HG03045 (cell line): Measurements from ENCODE around the gene TTC38.
"Not testable (repeated sequence)": the region's sequence is repeated elsewhere in the genome, so short reads cannot be mapped to it uniquely, and the experiment has no call there.

Experiments
- ATAC-seq: cut with Tn5 transposase; IDR thresholded peaks from one replicate; pipeline ENCODE4 v1.9.1; 2021; ENCODE audit warnings: mild to moderate bottlenecking, moderate library complexity; ENCODE audit not compliant: unreplicated experiment

Gene TTC38

DNA sequence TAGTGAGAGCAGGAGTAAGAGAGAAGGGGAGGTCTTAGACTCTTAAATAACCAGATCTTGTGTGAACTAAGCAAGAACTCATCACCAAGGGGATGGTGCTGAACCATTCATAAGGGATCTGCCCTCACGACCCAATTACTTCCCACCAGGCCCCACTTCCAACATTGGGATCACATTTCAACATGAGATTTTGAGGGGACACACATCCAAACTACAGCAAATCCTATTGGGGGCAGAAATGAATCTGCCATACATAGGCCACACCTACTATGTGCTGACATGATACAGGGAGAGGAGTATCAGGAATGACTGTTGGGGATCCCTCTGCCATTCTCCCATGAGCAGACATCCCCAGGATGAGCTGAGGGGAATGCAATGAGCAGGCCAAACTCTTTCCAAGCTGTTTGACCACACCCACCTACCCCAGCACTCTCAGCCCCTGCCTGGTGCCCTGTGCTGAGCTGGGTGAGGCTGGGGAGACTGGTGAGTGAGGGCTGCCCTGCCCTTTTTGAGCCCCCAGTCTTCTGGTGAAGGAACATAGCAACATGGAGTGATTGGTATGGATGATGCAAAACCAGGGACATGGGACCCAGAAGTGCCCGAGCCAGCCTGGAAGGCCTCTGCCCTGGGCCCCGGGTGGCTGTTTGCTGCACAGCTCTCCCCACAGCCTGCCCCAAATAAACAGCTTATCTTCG is 27.6 kb downstream of the TTC38 start:
- no peak for ATAC-seq

GRCh38 chr22:46296257-46297150 is 28.7 kb downstream of the TTC38 start, which contains the start of gene GTSE1:
Gene GTSE1 (plus strand): TSS chr22:46296870. CDS start chr22:46297401, 531 bp downstream.
- ATAC-seq, result peak; percentile 95

DNA sequence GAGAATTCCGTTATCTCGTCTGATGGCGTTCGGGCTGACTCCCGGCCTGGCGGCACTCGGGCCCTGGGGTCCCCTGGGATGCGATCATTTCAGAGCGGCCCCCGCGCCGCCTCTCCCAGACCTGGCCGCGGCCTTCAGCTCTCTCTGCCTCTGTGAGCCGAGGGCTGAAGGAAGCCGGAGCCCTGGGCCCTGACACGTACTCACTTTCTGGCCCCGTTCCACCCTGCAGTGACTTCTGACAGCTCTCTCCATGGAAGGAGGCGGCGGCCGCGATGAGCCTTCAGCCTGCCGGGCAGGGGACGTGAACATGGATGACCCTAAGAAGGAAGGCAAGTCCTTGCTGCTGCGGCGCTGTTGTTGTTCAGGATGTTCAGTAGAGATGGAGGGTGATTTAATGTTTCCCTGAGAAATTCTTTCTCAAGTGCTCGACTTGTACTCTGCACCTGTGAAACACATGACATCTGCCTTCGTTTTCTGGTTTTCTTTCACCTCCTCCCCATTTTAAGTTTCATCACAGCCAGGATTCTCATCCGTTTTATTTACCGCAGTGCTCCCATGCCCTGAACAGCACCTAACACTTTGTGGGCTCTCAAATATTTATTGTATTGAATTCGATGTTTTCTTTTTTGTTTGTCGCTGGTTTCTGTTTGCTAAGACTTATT is 29.5 kb downstream of the TTC38 start:
- ATAC-seq, result peak; percentile 6

GRCh38 chr22:46299101-46299500 is 31.3 kb downstream of the TTC38 start:
- ATAC-seq, result no peak

- ATAC-seq, result no peak
Measured at GRCh38 chr22:46300491-46300890, 32.7 kb downstream of the TTC38 start.

- ATAC-seq, result no peak
Measured at GRCh38 chr22:46303347-46303965, 35.6 kb downstream of the TTC38 start.

DNA sequence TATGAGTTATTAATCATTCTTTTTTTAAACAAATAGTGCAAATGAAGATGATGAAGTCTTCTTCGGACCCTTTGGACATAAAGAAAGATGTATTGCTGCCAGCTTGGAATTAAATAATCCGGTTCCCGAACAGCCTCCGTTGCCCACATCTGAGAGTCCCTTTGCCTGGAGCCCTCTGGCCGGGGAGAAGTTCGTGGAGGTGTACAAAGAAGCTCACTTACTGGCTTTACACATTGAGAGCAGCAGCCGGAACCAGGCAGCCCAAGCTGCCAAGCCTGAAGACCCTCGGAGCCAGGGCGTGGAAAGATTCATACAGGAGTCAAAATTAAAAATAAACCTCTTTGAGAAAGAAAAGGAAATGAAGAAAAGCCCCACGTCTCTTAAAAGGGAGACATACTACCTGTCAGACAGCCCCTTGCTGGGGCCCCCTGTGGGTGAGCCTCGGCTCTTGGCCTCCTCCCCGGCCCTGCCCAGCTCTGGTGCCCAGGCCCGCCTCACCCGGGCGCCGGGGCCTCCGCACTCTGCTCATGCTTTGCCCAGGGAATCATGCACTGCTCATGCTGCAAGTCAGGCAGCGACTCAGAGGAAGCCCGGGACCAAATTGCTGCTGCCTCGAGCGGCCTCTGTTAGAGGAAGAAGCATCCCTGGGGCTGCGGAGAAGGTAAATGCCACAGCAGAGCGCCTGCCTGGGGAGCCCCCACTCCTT is 40.6 kb downstream of the TTC38 start:
- ATAC-seq, result no peak

DNA sequence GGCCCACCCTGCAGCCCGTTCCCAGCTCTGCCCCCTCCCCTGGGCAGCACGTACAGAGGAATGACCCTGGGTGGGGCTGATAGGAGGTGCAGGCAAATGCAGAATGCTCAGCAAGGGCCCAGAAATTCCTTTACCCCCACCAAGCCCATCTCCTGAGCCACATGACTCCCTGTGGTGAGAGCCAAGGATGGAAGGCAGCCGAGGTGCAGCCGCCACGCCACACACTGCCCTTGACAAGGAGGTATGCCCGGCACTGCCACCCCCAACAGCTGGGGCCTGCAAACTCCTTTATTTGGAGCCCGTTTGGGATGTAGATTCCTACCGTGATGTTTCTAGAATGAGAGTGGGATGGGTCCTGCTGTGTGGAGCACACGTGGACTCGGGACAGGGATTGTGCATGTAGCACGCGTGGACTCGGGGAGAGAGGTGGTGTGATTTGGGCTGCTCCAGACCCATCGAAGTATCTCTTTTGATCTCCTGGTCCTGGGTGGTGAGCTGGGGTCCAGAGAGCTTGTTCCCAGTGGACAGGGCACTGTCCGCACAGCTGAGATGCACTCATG is 41.8 kb downstream of the TTC38 start:
- no peak for ATAC-seq

GRCh38 chr22:46312056-46312455 is 44.2 kb downstream of the TTC38 start:
- ATAC-seq, result no peak

- ATAC-seq, result not testable (repeated sequence)
Measured at GRCh38 chr22:46312848-46313247, 45.0 kb downstream of the TTC38 start.

DNA sequence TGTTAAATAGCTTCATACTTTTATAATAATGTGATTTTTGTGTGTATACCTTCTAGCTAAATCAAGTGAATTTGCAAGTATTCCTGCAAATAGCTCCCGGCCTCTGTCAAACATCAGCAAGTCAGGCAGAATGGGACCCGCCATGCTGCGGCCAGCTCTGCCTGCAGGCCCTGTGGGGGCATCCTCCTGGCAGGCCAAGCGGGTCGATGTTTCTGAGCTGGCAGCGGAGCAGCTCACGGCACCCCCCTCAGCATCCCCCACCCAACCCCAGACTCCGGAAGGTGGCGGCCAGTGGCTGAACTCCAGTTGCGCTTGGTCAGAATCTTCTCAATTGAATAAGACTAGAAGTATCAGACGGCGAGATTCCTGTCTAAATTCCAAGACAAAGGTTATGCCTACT is 48.2 kb downstream of the TTC38 start:
- no peak for ATAC-seq

DNA sequence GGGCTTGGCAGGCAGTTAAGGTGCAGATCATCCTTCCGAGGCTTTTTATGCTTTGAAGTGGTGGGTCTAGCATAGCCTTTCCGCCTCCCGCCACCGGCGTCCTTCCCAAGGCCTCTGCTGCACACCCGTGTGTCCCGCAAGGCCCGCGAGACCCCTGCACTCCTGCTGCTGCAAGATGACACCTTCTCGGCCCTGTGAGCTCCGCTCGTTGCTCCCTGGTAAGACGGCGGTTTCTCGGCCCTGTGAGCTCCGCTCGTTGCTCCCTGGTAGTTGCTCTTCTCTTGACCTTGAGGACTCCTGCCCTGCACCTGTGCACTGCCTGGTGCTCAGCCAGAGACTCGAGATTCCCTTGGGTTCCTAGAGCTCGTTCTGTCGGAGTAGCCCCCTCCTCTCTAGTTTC is 49.8 kb downstream of the TTC38 start:
- no peak for ATAC-seq

- no peak for ATAC-seq
Measured at GRCh38 chr22:46318576-46318975, 50.8 kb downstream of the TTC38 start.

DNA sequence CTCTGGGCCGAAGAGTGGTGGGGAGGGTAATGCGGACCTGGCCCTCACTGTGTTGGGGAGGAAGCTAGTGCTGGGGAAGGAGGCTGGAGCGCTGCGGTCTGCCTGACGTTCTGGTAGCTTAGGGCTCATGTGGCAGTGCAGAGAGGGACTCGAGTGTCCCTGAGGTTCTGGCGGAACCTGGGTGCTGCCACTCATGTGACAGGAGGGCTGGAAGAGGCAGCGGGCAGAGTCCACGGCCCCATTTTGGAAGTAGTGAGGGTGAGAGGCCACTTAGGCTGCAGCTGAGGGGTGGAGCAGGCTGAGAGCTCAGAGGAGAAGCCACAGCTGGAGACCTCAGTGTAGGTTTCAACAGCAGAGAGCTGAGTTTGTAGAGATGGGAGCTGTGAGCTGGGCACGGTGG is 51.5 kb downstream of the TTC38 start:
- no peak for ATAC-seq

DNA sequence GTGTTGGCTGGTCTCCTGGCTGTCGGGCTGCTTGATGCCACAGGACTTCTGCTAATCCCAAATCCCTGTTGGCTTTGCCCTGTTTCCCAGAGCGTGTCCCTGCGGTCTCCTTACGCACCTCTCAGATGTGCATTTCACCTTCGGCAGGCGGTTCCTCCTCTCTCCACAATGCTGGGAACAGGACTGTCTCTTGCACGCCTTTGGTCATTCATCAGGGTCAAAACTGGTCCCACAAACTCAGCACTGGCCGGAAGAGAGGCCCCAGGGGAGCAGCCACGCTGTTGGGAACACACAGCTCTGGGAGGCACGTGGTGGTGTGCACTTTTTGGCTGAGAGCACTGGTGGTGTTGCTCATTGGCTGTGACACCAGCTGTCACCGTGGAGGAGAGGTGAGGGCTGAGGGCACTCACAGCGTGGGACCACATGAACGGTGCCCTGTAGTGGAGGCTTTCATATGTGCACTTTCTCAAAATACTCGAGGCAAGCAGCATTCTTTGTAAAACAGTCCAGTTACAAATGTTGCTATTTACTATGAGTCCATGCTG is 52.4 kb downstream of the TTC38 start:
- no peak for ATAC-seq

- no peak for ATAC-seq
Measured at GRCh38 chr22:46320716-46321386, 53.0 kb downstream of the TTC38 start.

DNA sequence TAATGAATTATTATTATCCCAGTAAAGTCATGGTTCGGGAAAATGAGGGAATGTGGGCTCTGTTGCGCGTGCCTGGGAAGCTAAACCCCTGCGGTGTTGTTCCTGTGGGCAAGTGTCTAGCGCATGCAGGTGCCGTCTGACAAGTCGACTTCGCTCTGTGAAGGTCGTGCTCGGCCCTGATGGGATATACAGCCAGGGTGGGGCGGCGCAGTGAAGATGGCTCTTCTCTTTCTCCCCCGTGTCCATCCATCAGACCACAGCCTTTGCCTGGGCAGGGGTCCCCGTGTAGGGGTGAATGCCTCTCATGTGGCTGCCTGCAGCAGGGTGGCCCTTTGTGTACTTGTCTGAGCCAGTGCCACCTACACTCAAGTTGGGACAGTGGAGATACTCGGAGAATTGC is 54.9 kb downstream of the TTC38 start:
- ATAC-seq, result no peak

- ATAC-seq, result no peak
Measured at GRCh38 chr22:46323162-46323561, 55.4 kb downstream of the TTC38 start.

GRCh38 chr22:46326066-46326680 is 58.4 kb downstream of the TTC38 start:
- no peak for ATAC-seq
